H1 (cell line): Measurements from ENCODE around the gene COX10.

Experiments
- CBX5 ChIP-seq: fragments of 300-800, 300-1000 bp; sonication (generic); IDR thresholded peaks from 2 replicates; pipeline ENCODE4 v1.7.1; 2016; ENCODE audit warnings: antibody characterized with exemption, low read length, low read depth
- CREB1 ChIP-seq: IDR thresholded peaks from 2 replicates; pipeline ENCODE4 v1.6.1; 2012; ENCODE audit warnings: inconsistent platforms
- CTCF ChIP-seq, 3 experiments: IDR thresholded peaks; 1 replicate in 2 of 3; 2 replicates in 1 of 3; pipeline versions ENCODE4 v1.5.1 to v1.6.1; 2011; ENCODE audit warnings: low read length in 3 of 3, mild to moderate bottlenecking in 3 of 3, inconsistent platforms in 2 of 3, low read depth in 1 of 3, moderate library complexity in 1 of 3; ENCODE audit not compliant: insufficient read depth in 1 of 3; ENCODE audit errors: control extremely low read depth in 1 of 3
- EZH2 ChIP-seq: fragments of 200-600 bp; sonication (generic); IDR thresholded peaks from 2 replicates; pipeline ENCODE4 v1.7.1; 2012; ENCODE audit warnings: low read depth, mild to moderate bottlenecking, moderate library complexity, low read length, inconsistent platforms; ENCODE audit not compliant: severe bottlenecking
- POLR2A ChIP-seq, 2 experiments: IDR thresholded peaks; 1 replicate in 1 of 2; 2 replicates in 1 of 2; pipeline ENCODE4 v1.6.1; 2011; ENCODE audit warnings: low read depth in 2 of 2, low read length in 2 of 2, mild to moderate bottlenecking in 2 of 2; ENCODE audit errors: control extremely low read depth in 1 of 2
- RFX5 ChIP-seq: IDR thresholded peaks from 2 replicates; pipeline ENCODE4 v1.6.1; 2011; ENCODE audit warnings: low read depth, low read length, improper control_type of control experiment, borderline replicate concordance
- SIX5 ChIP-seq: IDR thresholded peaks from 2 replicates; pipeline ENCODE4 v1.6.1; 2011; ENCODE audit warnings: mild to moderate bottlenecking, low read depth, low read length
- TF ChIP-seq, protein P1 (sequence below): IDR thresholded peaks from 2 replicates; pipeline ENCODE4 v1.6.1; 2012; ENCODE audit warnings: low read length, inconsistent platforms

DNA sequence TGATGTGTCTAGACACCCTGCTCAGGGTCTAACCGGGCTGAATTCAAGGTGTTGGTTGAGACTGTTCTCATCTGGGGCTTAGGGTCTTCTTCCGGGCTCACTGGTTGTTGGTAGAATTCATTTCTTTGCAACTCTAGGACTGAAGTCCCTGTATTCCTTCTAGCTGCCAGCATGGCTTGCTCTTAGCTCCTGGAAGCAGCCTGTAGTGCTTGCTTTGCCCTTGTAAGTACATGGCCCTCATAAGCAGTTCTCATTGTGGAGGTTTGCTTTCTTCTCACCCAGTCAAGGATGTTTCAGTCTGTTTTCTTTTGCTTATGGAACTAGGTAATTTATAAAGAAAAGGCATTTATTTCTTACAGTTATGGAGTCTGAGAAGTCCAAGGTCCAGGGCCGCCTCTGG is 26.3 kb downstream of the COX10 start:
- TF ChIP-seq CBX5 (no peak), CTCF (IDR thresholded peaks at IDR 0.05; ENCODE audit: control extremely low read depth in 1 of 3, insufficient read depth in 1 of 3, low read depth in 1 of 3, low read length in 3 of 3) (no peak), SIX5 (no peak), CREB1 (no peak), EZH2 (no peak), POLR2A (IDR thresholded peaks at IDR 0.05; ENCODE audit: control extremely low read depth in 1 of 2, low read depth in 2 of 2, low read length in 2 of 2) (no peak), RFX5 (no peak)
- TF ChIP-seq, protein P1, sequence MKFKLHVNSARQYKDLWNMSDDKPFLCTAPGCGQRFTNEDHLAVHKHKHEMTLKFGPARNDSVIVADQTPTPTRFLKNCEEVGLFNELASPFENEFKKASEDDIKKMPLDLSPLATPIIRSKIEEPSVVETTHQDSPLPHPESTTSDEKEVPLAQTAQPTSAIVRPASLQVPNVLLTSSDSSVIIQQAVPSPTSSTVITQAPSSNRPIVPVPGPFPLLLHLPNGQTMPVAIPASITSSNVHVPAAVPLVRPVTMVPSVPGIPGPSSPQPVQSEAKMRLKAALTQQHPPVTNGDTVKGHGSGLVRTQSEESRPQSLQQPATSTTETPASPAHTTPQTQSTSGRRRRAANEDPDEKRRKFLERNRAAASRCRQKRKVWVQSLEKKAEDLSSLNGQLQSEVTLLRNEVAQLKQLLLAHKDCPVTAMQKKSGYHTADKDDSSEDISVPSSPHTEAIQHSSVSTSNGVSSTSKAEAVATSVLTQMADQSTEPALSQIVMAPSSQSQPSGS, result no peak
